HepG2 (cell line): ENCODE data around the gene CYCS. TPM values are rescaled to one million over a fixed set of nuclear protein-coding genes. Genes with fewer than 3 reads are reported as not detected.

Source experiments
- ATAC-seq: fragments of 200-7000 bp; cut with Tn5 transposase; 3 replicates; pipeline ENCODE4 v1.9.1; 2020; ENCODE audit warnings: mild to moderate bottlenecking, moderate library complexity
- BruUV-seq: library from RNA; stranded (reverse); fragments of 400-500 nt; replicated peaks from 2 replicates; lab custom pipeline; 2021; lab: Mats Ljungman, UMichigan
- CTCF ChIA-PET: fragments of 300-600 bp; formaldehyde crosslinking; extraction: SDS; loops from one replicate; lab custom pipeline; 2021; ENCODE audit warnings: low total read pairs, inconsistent platforms, low intra/inter-chr PET ratio; lab: Yijun Ruan, JAX
- POLR2A ChIA-PET: fragments of 350-600 bp; sonication (Branson Sonifier 250); formaldehyde crosslinking; loops from one replicate; lab custom pipeline; 2020; ENCODE audit warnings: antibody characterized with exemption, inconsistent platforms; lab: Yijun Ruan, JAX
- DNase-seq: peaks from one replicate; pipeline ENCODE4 v3.0.0-alpha.2; 2015; ENCODE audit warnings: low spot score
- FAIRE-seq: peaks from 3 replicates; lab custom pipeline; 2011; peaks lifted over from hg19 to GRCh38; lab: Jason Lieb, UNC
- H2AFZ ChIP-seq: one replicate; pipeline ENCODE4 v1.6.1; 2011; ENCODE audit warnings: low read length, inconsistent platforms
- H3K27ac ChIP-seq: fragments of 300-600 bp; 3 replicates; pipeline ENCODE4 v1.8.0; 2011; ENCODE audit warnings: mixed run types, mild to moderate bottlenecking, mixed read lengths, low read length, inconsistent platforms; ENCODE audit not compliant: insufficient read depth; ENCODE audit errors: extremely low read length
- H3K27me3 ChIP-seq, 2 experiments: fragments of 200-600 bp in 1 of 2; 2 replicates in 1 of 2; 3 replicates in 1 of 2; pipeline versions ENCODE4 v1.6.0 to v1.8.0; 2011; ENCODE audit warnings: low read length in 2 of 2, mild to moderate bottlenecking in 2 of 2, moderate library complexity in 2 of 2, inconsistent platforms in 1 of 2; ENCODE audit not compliant: insufficient read depth in 2 of 2, control insufficient read depth in 1 of 2
- H3K36me3 ChIP-seq, 2 experiments: fragments of 200-600 bp in 1 of 2; replicated peaks in 1 of 2; 2 replicates in 1 of 2; 3 replicates in 1 of 2; pipeline versions ENCODE4 v1.5.1 to v1.8.0; 2011; ENCODE audit warnings: low read length in 2 of 2, inconsistent platforms in 1 of 2; ENCODE audit not compliant: insufficient read depth in 2 of 2, control insufficient read depth in 1 of 2
- H3K4me1 ChIP-seq: 2 replicates; pipeline ENCODE4 v1.5.1; 2012; ENCODE audit warnings: low read length, inconsistent platforms; ENCODE audit not compliant: insufficient read depth
- H3K4me2 ChIP-seq: 2 replicates; pipeline ENCODE4 v1.6.0; 2011; ENCODE audit warnings: low read depth, low read length, inconsistent platforms
- H3K4me3 ChIP-seq, 3 experiments: fragments of 200-600 bp in 1 of 3; sonication (generic), shearing (Covaris generic) in 1 of 3; replicated peaks in 1 of 3; 2 replicates each; pipeline ENCODE4 v1.5.1; 2011 to 2016; ENCODE audit warnings: low read length in 3 of 3, inconsistent platforms in 2 of 3, low read depth in 2 of 3, mild to moderate bottlenecking in 2 of 3, control low read depth in 1 of 3, mixed read lengths in 1 of 3; ENCODE audit not compliant: insufficient read depth in 1 of 3
- H3K79me2 ChIP-seq: one replicate; pipeline ENCODE4 v1.6.1; 2011; ENCODE audit warnings: low read length, inconsistent platforms; ENCODE audit not compliant: insufficient read depth
- H3K9ac ChIP-seq: 2 replicates; pipeline ENCODE4 v1.6.0; 2011; ENCODE audit warnings: mild to moderate bottlenecking, low read depth, low read length, inconsistent platforms; ENCODE audit not compliant: insufficient read depth
- H3K9me3 ChIP-seq: 2 replicates; pipeline ENCODE4 v1.5.1; 2012; ENCODE audit warnings: mild to moderate bottlenecking, low read length
- H4K20me1 ChIP-seq: 2 replicates; pipeline ENCODE4 v1.6.0; 2011; ENCODE audit warnings: inconsistent platforms, mild to moderate bottlenecking, low read length, moderate library complexity; ENCODE audit not compliant: insufficient read depth
- CBFB ChIP-seq: sonication (generic); formaldehyde crosslinking; IDR thresholded peaks from 2 replicates; pipeline ENCODE4 v1.4.0; 2020; ENCODE audit warnings: missing genetic modification reagents
- CENPBD1 ChIP-seq: sonication (generic); formaldehyde crosslinking; IDR thresholded peaks from 2 replicates; pipeline ENCODE4 v1.8.0; 2022; ENCODE audit warnings: missing genetic modification reagents, low read depth, mild to moderate bottlenecking, borderline replicate concordance
- DBP ChIP-seq: sonication (generic); formaldehyde crosslinking; IDR thresholded peaks from 2 replicates; pipeline ENCODE4 v1.4.0; 2020; ENCODE audit warnings: missing genetic modification reagents; ENCODE audit errors: not compliant biosample characterization
- DNMT3B ChIP-seq: conservative IDR thresholded peaks from 2 replicates; pipeline ENCODE4 v1.6.1; 2016; ENCODE audit warnings: missing biosample characterization, control low read depth
- GFI1 ChIP-seq: sonication (generic); formaldehyde crosslinking; IDR thresholded peaks from 2 replicates; pipeline ENCODE4 v1.5.0; 2020; ENCODE audit warnings: missing genetic modification reagents, mild to moderate bottlenecking, borderline replicate concordance
- KDM2A ChIP-seq: sonication (generic); formaldehyde crosslinking; IDR thresholded peaks from 2 replicates; pipeline ENCODE4 v1.4.0; 2020; ENCODE audit warnings: low read depth, missing genetic modification reagents, borderline replicate concordance
- ONECUT2 ChIP-seq: sonication (generic); formaldehyde crosslinking; IDR thresholded peaks from 2 replicates; pipeline ENCODE4 v1.4.0; 2020; ENCODE audit warnings: missing genetic modification reagents
- PHF5A ChIP-seq: IDR thresholded peaks from one replicate; pipeline ENCODE4 v1.6.1; 2018; ENCODE audit warnings: low read depth, missing genetic modification reagents; ENCODE audit not compliant: unreplicated experiment
- RARG ChIP-seq: sonication (generic); formaldehyde crosslinking; IDR thresholded peaks from 2 replicates; pipeline ENCODE4 v1.4.0; 2020; ENCODE audit warnings: low read depth, mild to moderate bottlenecking, missing genetic modification reagents
- RBM39 ChIP-seq: fragments of 200-400 bp; formaldehyde crosslinking; IDR thresholded peaks from one replicate; pipeline ENCODE4 v1.6.1; 2018; ENCODE audit warnings: antibody characterized with exemption, mild to moderate bottlenecking, low read depth, low read length; ENCODE audit not compliant: poor library complexity, severe bottlenecking
- RNF2 ChIP-seq: fragments of 450-650 bp; conservative IDR thresholded peaks from 2 replicates; pipeline ENCODE4 v1.6.1; 2016; ENCODE audit warnings: low read depth
- TBX3 ChIP-seq: fragments of 450-650 bp; IDR thresholded peaks from 2 replicates; pipeline ENCODE4 v1.6.1; 2017; ENCODE audit warnings: antibody characterized with exemption, mild to moderate bottlenecking, inconsistent platforms, borderline replicate concordance
- THAP11 ChIP-seq: IDR thresholded peaks from 2 replicates; pipeline ENCODE4 v1.6.1; 2016; ENCODE audit warnings: missing biosample characterization, missing genetic modification reagents
- TP53 ChIP-seq: sonication (generic); formaldehyde crosslinking; conservative IDR thresholded peaks from 2 replicates; pipeline ENCODE4 v1.4.0; 2020; ENCODE audit warnings: missing genetic modification reagents
- ZBTB43 ChIP-seq: sonication (generic); formaldehyde crosslinking; conservative IDR thresholded peaks from 2 replicates; pipeline ENCODE4 v1.4.0; 2020; ENCODE audit warnings: missing genetic modification reagents
- ZNF143 ChIP-seq: sonication (generic); formaldehyde crosslinking; IDR thresholded peaks from 2 replicates; pipeline ENCODE4 v1.4.0; 2020; ENCODE audit warnings: missing genetic modification reagents
- WGBS: methylation state at CpG from one replicate; pipeline ENCODE4 v1.1.6; 2017; ENCODE audit warnings: low lambda C conversion rate; 5-methylcytosine and 5-hydroxymethylcytosine counted together
- in situ Hi-C: cut with HindIII; loops from 2 replicates; pipeline ENCODE4 v1.10.0; 2017; ENCODE audit warnings: low pct_unique_long_range_greater_than_20kb; ENCODE audit not compliant: extremely low pct_ligation_motif_present
- intact Hi-C: fragments of 100-400 bp; cut with micrococcal nuclease; formaldehyde crosslinking; loops from one replicate; pipeline ENCODE4 v1.10.0; 2022; ENCODE audit not compliant: unreplicated experiment
- polyA plus RNA-seq, 8 experiments: library from polyadenylated mRNA; depleted of rRNA in 3 of 8; stranded (reverse) in 7 of 8; unstranded in 1 of 8; fragments of >200 nt; fragmentation: Illumina TruSeq in 4 of 8; extraction: Trizol in 4 of 8; gene quantifications; 2 replicates each; pipeline versions ENCODE4 v1.2.1 to v1.2.3, GENCODE V29; 2011 to 2016; ENCODE audit warnings: low read depth in 4 of 8, missing spikeins in 1 of 8, mixed read lengths in 1 of 8; ENCODE audit not compliant: insufficient read depth in 1 of 8
- total RNA-seq, 5 experiments: library from RNA; depleted of rRNA; stranded (reverse); fragments of >200 nt; fragmentation: Illumina TruSeq; extraction: Trizol; gene quantifications; 2 replicates each; pipeline ENCODE4 v1.2.3, GENCODE V29; 2016; ENCODE audit warnings: low read depth in 1 of 5
- TF ChIP-seq, protein P1 (sequence below): sonication (generic); formaldehyde crosslinking; IDR thresholded peaks from 2 replicates; pipeline ENCODE4 v1.5.1; 2020; ENCODE audit warnings: missing genetic modification reagents, mild to moderate bottlenecking, borderline replicate concordance
- TF ChIP-seq, protein P2 (sequence below): sonication (generic); formaldehyde crosslinking; IDR thresholded peaks from 2 replicates; pipeline ENCODE4 v1.5.0; 2020; ENCODE audit warnings: mild to moderate bottlenecking, missing genetic modification reagents
- TF ChIP-seq, protein P3 (sequence below): sonication (generic); formaldehyde crosslinking; IDR thresholded peaks from 2 replicates; pipeline ENCODE4 v1.8.0; 2022; ENCODE audit warnings: mild to moderate bottlenecking, missing genetic modification reagents, moderate library complexity

CYCS gene
- total and polyA plus RNA-seq, 2 of the 13 experiments (the other 11 are each of a cell fraction or from before 2014, with no cell fraction given) = 35.9 to 202 TPM

DNA sequence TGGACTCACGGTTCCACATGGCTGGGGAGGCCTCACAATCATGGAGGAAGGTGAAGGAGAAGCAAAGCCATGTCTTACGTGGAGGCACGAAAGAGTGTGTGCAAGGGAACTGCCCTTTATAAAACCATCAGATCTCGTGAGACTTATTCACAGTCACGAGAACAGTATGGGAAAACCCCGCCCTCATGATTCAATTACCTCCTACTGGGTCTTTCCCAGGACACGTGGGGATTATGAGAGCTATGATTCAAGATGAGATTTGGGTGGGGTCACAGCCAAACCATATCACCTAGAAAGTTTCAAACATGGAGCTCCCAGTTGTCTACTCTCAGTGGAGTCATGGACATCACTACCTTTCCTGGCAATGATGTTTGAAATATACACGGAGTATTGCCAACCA lies 49.6 kb downstream of the CYCS start:
- in situ Hi-C loops = loop anchor here (10.0 kb wide), 1 partner anchor 171 kb away; no protein-coding TSS in a partner anchor
- H3K27ac ChIP-seq = no peak overlapping the region
- H4K20me1 ChIP-seq = no peaks in the 10 kb centered on the region
- H3K4me3 ChIP-seq = no peak overlapping the region
- WGBS = 53% methylated on average over 8 of the region's 8 CpGs
- no peak for DNase-seq
- intact Hi-C loops = no loop called here
- BruUV-seq = no TSS peak
- no peak for FAIRE-seq
- no peak overlapping the region for H2AFZ ChIP-seq
- H3K27me3 ChIP-seq = peaks cover 0 to 4% of the 10 kb centered on the region in 2 experiments; a peak in 1 of 5 replicates
- no peak overlapping the region for H3K9ac ChIP-seq
- H3K79me2 ChIP-seq = no peaks in the 10 kb centered on the region
- ChIA-PET CTCF (no interaction called here), POLR2A (no interaction called here)
- no peaks in the 10 kb centered on the region for H3K9me3 ChIP-seq
- peaks cover 18% of the 10 kb centered on the region for H3K4me1 ChIP-seq
- ATAC-seq = no peak
- TF ChIP-seq, protein P1, sequence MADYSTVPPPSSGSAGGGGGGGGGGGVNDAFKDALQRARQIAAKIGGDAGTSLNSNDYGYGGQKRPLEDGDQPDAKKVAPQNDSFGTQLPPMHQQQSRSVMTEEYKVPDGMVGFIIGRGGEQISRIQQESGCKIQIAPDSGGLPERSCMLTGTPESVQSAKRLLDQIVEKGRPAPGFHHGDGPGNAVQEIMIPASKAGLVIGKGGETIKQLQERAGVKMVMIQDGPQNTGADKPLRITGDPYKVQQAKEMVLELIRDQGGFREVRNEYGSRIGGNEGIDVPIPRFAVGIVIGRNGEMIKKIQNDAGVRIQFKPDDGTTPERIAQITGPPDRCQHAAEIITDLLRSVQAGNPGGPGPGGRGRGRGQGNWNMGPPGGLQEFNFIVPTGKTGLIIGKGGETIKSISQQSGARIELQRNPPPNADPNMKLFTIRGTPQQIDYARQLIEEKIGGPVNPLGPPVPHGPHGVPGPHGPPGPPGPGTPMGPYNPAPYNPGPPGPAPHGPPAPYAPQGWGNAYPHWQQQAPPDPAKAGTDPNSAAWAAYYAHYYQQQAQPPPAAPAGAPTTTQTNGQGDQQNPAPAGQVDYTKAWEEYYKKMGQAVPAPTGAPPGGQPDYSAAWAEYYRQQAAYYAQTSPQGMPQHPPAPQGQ (CRISPR knock-in tag) = no peak
- TF ChIP-seq RNF2 (no peak), TP53 (CRISPR knock-in tag) (no peak), CENPBD1 (CRISPR knock-in tag) (no peak), RBM39 (no peak), DNMT3B (CRISPR knock-in tag) (no peak), CBFB (no peak), TBX3 (no peak), KDM2A (CRISPR knock-in tag) (no peak), GFI1 (CRISPR knock-in tag) (no peak), DBP (CRISPR knock-in tag) (no peak), PHF5A (no peak), ZBTB43 (CRISPR knock-in tag) (no peak), RARG (CRISPR knock-in tag) (no peak), ONECUT2 (no peak), THAP11 (no peak), ZNF143 (CRISPR knock-in tag) (no peak)
- TF ChIP-seq, protein P2, sequence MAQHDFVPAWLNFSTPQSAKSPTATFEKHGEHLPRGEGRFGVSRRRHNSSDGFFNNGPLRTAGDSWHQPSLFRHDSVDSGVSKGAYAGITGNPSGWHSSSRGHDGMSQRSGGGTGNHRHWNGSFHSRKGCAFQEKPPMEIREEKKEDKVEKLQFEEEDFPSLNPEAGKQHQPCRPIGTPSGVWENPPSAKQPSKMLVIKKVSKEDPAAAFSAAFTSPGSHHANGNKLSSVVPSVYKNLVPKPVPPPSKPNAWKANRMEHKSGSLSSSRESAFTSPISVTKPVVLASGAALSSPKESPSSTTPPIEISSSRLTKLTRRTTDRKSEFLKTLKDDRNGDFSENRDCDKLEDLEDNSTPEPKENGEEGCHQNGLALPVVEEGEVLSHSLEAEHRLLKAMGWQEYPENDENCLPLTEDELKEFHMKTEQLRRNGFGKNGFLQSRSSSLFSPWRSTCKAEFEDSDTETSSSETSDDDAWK = no peak
- TF ChIP-seq, protein P3, sequence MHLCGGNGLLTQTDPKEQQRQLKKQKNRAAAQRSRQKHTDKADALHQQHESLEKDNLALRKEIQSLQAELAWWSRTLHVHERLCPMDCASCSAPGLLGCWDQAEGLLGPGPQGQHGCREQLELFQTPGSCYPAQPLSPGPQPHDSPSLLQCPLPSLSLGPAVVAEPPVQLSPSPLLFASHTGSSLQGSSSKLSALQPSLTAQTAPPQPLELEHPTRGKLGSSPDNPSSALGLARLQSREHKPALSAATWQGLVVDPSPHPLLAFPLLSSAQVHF (CRISPR knock-in tag) = no peak
- H3K36me3 ChIP-seq = no peaks in the 10 kb centered on the region
- no peak overlapping the region for H3K4me2 ChIP-seq
